ENCODE measurements around the gene LDLRAD3. TPM values are rescaled to one million over a fixed set of nuclear protein-coding genes. Genes with fewer than 3 reads are reported as not detected.

LDLRAD3 gene
- total RNA-seq, 1 experiment from 2014 or later, result 28.1 TPM

GRCh38 chr11:36241497-36241896 lies 297.6 kb downstream of the LDLRAD3 start:
- TF ChIP-seq POLR2AphosphoS5 (IDR thresholded peaks at IDR 0.05; ENCODE audit: low read depth, low read length), result no peak
- TF ChIP-seq TCF7L2 (IDR thresholded peaks at IDR 0.05; ENCODE audit: low read depth, low read length), result no peak
- no peak for TF ChIP-seq REST (IDR thresholded peaks at IDR 0.05; ENCODE audit: insufficient read depth in 1 of 2, low read depth in 2 of 2, low read length in 1 of 2)
- TF ChIP-seq SIN3A (IDR thresholded peaks at IDR 0.05; ENCODE audit: borderline replicate concordance, insufficient read depth, low read depth, low read length), result no peak
- TF ChIP-seq CTCF (IDR thresholded peaks at IDR 0.05), result no peak
- no peak overlapping the region for H3K4me3 ChIP-seq (ENCODE audit: low read depth in 2 of 2, low read length in 2 of 2)
- no peaks in the 10 kb centered on the region for H3K9me3 ChIP-seq (ENCODE audit: control insufficient read depth, insufficient read depth, low read depth, low read length)
- H3K4me1 ChIP-seq (ENCODE audit: control insufficient read depth, insufficient read depth, low read length), result no peaks in the 10 kb centered on the region
- BruUV-seq (replicated peaks), result no TSS peak
- H3K36me3 ChIP-seq (ENCODE audit: control insufficient read depth, insufficient read depth, low read length), result no peaks in the 10 kb centered on the region
- ATAC-seq (no peak), DNase-seq (ENCODE audit: low read depth, low spot score) (no peak)
- ChIA-PET CTCF (no interaction called here), POLR2A (interaction anchor here (0.5 kb wide), 1 partner anchor 61 kb away, joined by 4 read pairs; no protein-coding TSS in a partner anchor)
- no peak overlapping the region for H3K27ac ChIP-seq (ENCODE audit: low read length)
- intact Hi-C loops (cut with micrococcal nuclease; ENCODE audit: unreplicated experiment), result no loop called here
- H3K27me3 ChIP-seq (ENCODE audit: control insufficient read depth, insufficient read depth, low read length), result peaks cover under 1% of the 10 kb centered on the region; the same call in 1 of the 2 replicates
- in situ Hi-C loops (cut with HindIII; ENCODE audit: low pct_unique_long_range_greater_than_20kb, low sequenced_read_pairs), result no loop called here

- Histone ChIP-seq H3K36me3 (ENCODE audit: control insufficient read depth, insufficient read depth, low read length) (no peaks in the 10 kb centered on the region), H3K27me3 (ENCODE audit: control insufficient read depth, insufficient read depth, low read length) (peaks cover 4% of the 10 kb centered on the region; the same call in 1 of the 2 replicates), H3K27ac (ENCODE audit: low read length) (no peak overlapping the region), H3K4me3 (ENCODE audit: low read depth in 2 of 2, low read length in 2 of 2) (no peak overlapping the region), H3K9me3 (ENCODE audit: control insufficient read depth, insufficient read depth, low read depth, low read length) (no peaks in the 10 kb centered on the region), H3K4me1 (ENCODE audit: control insufficient read depth, insufficient read depth, low read length) (no peaks in the 10 kb centered on the region)
- in situ Hi-C loops (cut with HindIII; ENCODE audit: low pct_unique_long_range_greater_than_20kb, low sequenced_read_pairs), result no loop called here
- DNase-seq (ENCODE audit: low read depth, low spot score), result no peak
- TF ChIP-seq SIN3A (IDR thresholded peaks at IDR 0.05; ENCODE audit: borderline replicate concordance, insufficient read depth, low read depth, low read length), result no peak
- no peak for TF ChIP-seq TCF7L2 (IDR thresholded peaks at IDR 0.05; ENCODE audit: low read depth, low read length)
- no peak for TF ChIP-seq REST (IDR thresholded peaks at IDR 0.05; ENCODE audit: insufficient read depth in 1 of 2, low read depth in 2 of 2, low read length in 1 of 2)
- no peak for TF ChIP-seq POLR2AphosphoS5 (IDR thresholded peaks at IDR 0.05; ENCODE audit: low read depth, low read length)
- no peak for TF ChIP-seq CTCF (IDR thresholded peaks at IDR 0.05)
- no peak for ATAC-seq
- ChIA-PET CTCF (no interaction called here), POLR2A (interaction anchor here (0.6 kb wide), 1 partner anchor 28 kb away, joined by 3 read pairs; no protein-coding TSS in a partner anchor)
- no TSS peak for BruUV-seq (replicated peaks)
- intact Hi-C loops (cut with micrococcal nuclease; ENCODE audit: unreplicated experiment), result no loop called here
Observed at GRCh38 chr11:36243641-36244040, 299.8 kb downstream of the LDLRAD3 start.

All from Panc1 (cell line).